HL-60 (cell line): ENCODE measurements around the gene LRRC38.

ENCODE experiments used
- DNase-seq, 2 experiments: peaks; one replicate each; pipeline ENCODE4 v3.0.0-alpha.2; 2010 to 2020; ENCODE audit warnings: low read depth in 1 of 2, low spot score in 1 of 2
- H3K27ac ChIP-seq: fragments of 250-450 bp; sonication (Bioruptor Pico); replicated peaks from 2 replicates; pipeline ENCODE4 v1.5.1; 2020; ENCODE audit warnings: mild to moderate bottlenecking, moderate library complexity
- H3K27me3 ChIP-seq: fragments of 250-450 bp; sonication (Bioruptor Pico); 2 replicates; pipeline ENCODE4 v1.5.1; 2021; ENCODE audit warnings: mild to moderate bottlenecking, moderate library complexity; ENCODE audit not compliant: insufficient read depth, poor library complexity, severe bottlenecking
- H3K4me3 ChIP-seq: replicated peaks from 2 replicates; pipeline ENCODE4 v1.5.1; 2011; ENCODE audit warnings: mild to moderate bottlenecking, control low read depth, low read length; ENCODE audit not compliant: insufficient read depth
- GABPA ChIP-seq: IDR thresholded peaks from 2 replicates; pipeline ENCODE4 v1.6.1; 2012; ENCODE audit warnings: low read depth
- POLR2AphosphoS5 ChIP-seq: IDR thresholded peaks from 2 replicates; pipeline ENCODE4 v1.6.1; 2012; ENCODE audit warnings: low read depth
- SPI1 ChIP-seq: IDR thresholded peaks from 2 replicates; pipeline ENCODE4 v1.6.1; 2012; ENCODE audit warnings: low read depth, mild to moderate bottlenecking, borderline replicate concordance
- TF ChIP-seq, protein P1 (sequence below): IDR thresholded peaks from 2 replicates; pipeline ENCODE4 v1.6.1; 2012; ENCODE audit warnings: low read depth; ENCODE audit not compliant: insufficient replicate concordance
- TF ChIP-seq, protein P2 (sequence below): IDR thresholded peaks from one replicate; pipeline ENCODE4 v1.5.1; 2011; ENCODE audit warnings: low read length, control low read depth, inconsistent platforms; ENCODE audit not compliant: insufficient read depth

The LRRC38 gene

DNA sequence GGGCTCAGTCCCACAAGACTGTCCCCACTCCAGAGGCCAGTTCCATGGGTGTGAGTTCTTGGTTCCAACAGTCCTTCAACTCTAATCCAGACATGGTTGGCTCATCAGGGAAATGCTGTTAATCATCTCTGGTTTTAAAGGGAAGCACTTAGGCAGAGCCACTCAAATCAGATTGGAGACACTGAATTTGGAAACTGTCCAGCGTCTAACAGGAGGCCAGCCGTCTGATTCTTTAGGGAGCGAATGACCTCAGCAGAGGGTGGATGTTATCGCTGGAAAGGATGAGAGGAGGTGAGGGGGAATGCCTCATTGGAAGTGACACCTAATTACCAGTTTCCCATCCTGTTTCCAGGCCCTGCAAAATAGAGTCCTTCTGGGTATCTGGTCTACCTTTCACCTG is 22.8 kb upstream of the LRRC38 start:
- Histone ChIP-seq H3K4me3 (no peak overlapping the region), H3K27ac (no peak overlapping the region), H3K27me3 (no peaks in the 10 kb centered on the region)
- TF ChIP-seq SPI1 = no peak
- no peak for TF ChIP-seq POLR2AphosphoS5
- TF ChIP-seq, protein P1, sequence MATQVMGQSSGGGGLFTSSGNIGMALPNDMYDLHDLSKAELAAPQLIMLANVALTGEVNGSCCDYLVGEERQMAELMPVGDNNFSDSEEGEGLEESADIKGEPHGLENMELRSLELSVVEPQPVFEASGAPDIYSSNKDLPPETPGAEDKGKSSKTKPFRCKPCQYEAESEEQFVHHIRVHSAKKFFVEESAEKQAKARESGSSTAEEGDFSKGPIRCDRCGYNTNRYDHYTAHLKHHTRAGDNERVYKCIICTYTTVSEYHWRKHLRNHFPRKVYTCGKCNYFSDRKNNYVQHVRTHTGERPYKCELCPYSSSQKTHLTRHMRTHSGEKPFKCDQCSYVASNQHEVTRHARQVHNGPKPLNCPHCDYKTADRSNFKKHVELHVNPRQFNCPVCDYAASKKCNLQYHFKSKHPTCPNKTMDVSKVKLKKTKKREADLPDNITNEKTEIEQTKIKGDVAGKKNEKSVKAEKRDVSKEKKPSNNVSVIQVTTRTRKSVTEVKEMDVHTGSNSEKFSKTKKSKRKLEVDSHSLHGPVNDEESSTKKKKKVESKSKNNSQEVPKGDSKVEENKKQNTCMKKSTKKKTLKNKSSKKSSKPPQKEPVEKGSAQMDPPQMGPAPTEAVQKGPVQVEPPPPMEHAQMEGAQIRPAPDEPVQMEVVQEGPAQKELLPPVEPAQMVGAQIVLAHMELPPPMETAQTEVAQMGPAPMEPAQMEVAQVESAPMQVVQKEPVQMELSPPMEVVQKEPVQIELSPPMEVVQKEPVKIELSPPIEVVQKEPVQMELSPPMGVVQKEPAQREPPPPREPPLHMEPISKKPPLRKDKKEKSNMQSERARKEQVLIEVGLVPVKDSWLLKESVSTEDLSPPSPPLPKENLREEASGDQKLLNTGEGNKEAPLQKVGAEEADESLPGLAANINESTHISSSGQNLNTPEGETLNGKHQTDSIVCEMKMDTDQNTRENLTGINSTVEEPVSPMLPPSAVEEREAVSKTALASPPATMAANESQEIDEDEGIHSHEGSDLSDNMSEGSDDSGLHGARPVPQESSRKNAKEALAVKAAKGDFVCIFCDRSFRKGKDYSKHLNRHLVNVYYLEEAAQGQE = no peak
- no peak for TF ChIP-seq GABPA
- TF ChIP-seq, protein P2, sequence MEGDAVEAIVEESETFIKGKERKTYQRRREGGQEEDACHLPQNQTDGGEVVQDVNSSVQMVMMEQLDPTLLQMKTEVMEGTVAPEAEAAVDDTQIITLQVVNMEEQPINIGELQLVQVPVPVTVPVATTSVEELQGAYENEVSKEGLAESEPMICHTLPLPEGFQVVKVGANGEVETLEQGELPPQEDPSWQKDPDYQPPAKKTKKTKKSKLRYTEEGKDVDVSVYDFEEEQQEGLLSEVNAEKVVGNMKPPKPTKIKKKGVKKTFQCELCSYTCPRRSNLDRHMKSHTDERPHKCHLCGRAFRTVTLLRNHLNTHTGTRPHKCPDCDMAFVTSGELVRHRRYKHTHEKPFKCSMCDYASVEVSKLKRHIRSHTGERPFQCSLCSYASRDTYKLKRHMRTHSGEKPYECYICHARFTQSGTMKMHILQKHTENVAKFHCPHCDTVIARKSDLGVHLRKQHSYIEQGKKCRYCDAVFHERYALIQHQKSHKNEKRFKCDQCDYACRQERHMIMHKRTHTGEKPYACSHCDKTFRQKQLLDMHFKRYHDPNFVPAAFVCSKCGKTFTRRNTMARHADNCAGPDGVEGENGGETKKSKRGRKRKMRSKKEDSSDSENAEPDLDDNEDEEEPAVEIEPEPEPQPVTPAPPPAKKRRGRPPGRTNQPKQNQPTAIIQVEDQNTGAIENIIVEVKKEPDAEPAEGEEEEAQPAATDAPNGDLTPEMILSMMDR = no peak
- no peak for DNase-seq

DNA sequence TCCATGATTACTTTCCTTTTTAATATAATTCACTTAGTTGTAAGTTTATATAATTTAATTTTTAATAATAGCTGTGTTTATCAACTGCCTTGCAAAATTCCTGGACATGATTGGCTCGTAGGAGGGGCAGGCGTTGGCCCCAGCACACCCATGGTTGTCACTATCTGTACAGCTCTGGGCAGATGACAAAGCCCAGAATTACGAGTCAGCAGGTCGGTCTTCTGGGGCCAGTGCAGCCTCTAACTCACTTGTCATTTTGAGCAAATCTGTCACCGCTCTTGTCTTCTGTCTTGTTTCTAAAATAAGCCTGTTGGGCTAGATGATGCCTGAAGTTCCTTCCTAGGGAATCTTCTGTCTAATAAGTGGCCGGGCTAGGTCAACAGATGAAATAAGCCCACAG is 21.4 kb upstream of the LRRC38 start:
- H3K27me3 ChIP-seq = no peaks in the 10 kb centered on the region
- no peak overlapping the region for H3K27ac ChIP-seq
- no peak for DNase-seq
- no peak overlapping the region for H3K4me3 ChIP-seq
- TF ChIP-seq POLR2AphosphoS5 (no peak), SPI1 (no peak), GABPA (no peak)
- TF ChIP-seq, protein P2 = no peak
- TF ChIP-seq, protein P1 = no peak

DNA sequence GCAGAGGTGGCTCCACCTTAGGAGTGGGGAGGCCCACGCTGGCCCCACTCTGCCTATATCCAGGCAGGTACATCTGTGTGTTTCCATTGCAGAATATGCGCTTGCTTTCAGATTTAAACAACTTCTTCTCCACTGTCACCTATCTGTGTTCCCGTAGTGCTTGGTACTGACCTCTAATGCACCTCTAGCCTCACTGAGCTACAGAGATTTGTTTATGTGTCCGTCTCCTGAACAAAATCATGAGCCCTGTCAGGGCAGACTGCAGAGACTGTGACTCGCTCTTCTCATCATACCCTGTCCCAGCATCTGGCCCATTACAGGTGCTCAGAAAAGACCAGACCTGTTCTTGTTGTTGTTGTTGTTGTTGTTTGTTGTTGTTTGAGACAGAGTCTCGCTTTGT is 14.5 kb upstream of the LRRC38 start:
- TF ChIP-seq SPI1 (no peak), POLR2AphosphoS5 (no peak), GABPA (no peak)
- TF ChIP-seq, protein P2 = no peak
- TF ChIP-seq, protein P1 = no peak
- no peak overlapping the region for H3K4me3 ChIP-seq
- no peak overlapping the region for H3K27ac ChIP-seq
- H3K27me3 ChIP-seq = no peaks in the 10 kb centered on the region
- no peak for DNase-seq
